ENCODE data around the gene LPCAT2. TPM values are rescaled to one million over a fixed set of nuclear protein-coding genes. Genes with fewer than 3 reads are reported as not detected.

LPCAT2 gene
- total and polyA plus RNA-seq, 2 of the 8 experiments (the other 6 are each of a cell fraction or from before 2014, with no cell fraction given) = 2.2 to 10.6 TPM

DNA sequence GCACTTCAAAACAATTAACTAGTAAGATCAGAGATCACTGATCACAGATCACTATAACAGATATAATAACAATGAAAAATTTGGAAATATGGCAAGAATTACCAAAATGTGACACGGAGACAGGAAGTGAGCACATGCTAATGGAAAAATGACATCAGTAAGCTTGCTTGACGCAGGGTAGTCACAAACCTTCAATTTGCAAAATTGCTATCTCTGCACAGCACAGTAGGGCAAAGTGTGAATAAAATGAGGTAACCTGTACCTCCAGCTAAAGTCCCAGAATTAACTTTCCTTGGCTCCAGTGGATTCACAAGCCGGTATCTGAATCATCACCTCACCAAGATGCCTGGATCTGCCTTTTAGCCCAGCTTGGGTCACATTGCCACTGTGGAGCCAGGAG lies 34.1 kb upstream of the LPCAT2 start (continued):
- TF ChIP-seq TCF12 (IDR thresholded peaks at IDR 0.05; ENCODE audit: low read depth, low read length) = no peak
- TF ChIP-seq TEAD4 (IDR thresholded peaks at IDR 0.05; ENCODE audit: low read depth, low read length) = no peak
- TF ChIP-seq, protein P1, sequence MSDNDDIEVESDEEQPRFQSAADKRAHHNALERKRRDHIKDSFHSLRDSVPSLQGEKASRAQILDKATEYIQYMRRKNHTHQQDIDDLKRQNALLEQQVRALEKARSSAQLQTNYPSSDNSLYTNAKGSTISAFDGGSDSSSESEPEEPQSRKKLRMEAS (IDR thresholded peaks at IDR 0.05) = no peak
- TF ChIP-seq, protein P2, sequence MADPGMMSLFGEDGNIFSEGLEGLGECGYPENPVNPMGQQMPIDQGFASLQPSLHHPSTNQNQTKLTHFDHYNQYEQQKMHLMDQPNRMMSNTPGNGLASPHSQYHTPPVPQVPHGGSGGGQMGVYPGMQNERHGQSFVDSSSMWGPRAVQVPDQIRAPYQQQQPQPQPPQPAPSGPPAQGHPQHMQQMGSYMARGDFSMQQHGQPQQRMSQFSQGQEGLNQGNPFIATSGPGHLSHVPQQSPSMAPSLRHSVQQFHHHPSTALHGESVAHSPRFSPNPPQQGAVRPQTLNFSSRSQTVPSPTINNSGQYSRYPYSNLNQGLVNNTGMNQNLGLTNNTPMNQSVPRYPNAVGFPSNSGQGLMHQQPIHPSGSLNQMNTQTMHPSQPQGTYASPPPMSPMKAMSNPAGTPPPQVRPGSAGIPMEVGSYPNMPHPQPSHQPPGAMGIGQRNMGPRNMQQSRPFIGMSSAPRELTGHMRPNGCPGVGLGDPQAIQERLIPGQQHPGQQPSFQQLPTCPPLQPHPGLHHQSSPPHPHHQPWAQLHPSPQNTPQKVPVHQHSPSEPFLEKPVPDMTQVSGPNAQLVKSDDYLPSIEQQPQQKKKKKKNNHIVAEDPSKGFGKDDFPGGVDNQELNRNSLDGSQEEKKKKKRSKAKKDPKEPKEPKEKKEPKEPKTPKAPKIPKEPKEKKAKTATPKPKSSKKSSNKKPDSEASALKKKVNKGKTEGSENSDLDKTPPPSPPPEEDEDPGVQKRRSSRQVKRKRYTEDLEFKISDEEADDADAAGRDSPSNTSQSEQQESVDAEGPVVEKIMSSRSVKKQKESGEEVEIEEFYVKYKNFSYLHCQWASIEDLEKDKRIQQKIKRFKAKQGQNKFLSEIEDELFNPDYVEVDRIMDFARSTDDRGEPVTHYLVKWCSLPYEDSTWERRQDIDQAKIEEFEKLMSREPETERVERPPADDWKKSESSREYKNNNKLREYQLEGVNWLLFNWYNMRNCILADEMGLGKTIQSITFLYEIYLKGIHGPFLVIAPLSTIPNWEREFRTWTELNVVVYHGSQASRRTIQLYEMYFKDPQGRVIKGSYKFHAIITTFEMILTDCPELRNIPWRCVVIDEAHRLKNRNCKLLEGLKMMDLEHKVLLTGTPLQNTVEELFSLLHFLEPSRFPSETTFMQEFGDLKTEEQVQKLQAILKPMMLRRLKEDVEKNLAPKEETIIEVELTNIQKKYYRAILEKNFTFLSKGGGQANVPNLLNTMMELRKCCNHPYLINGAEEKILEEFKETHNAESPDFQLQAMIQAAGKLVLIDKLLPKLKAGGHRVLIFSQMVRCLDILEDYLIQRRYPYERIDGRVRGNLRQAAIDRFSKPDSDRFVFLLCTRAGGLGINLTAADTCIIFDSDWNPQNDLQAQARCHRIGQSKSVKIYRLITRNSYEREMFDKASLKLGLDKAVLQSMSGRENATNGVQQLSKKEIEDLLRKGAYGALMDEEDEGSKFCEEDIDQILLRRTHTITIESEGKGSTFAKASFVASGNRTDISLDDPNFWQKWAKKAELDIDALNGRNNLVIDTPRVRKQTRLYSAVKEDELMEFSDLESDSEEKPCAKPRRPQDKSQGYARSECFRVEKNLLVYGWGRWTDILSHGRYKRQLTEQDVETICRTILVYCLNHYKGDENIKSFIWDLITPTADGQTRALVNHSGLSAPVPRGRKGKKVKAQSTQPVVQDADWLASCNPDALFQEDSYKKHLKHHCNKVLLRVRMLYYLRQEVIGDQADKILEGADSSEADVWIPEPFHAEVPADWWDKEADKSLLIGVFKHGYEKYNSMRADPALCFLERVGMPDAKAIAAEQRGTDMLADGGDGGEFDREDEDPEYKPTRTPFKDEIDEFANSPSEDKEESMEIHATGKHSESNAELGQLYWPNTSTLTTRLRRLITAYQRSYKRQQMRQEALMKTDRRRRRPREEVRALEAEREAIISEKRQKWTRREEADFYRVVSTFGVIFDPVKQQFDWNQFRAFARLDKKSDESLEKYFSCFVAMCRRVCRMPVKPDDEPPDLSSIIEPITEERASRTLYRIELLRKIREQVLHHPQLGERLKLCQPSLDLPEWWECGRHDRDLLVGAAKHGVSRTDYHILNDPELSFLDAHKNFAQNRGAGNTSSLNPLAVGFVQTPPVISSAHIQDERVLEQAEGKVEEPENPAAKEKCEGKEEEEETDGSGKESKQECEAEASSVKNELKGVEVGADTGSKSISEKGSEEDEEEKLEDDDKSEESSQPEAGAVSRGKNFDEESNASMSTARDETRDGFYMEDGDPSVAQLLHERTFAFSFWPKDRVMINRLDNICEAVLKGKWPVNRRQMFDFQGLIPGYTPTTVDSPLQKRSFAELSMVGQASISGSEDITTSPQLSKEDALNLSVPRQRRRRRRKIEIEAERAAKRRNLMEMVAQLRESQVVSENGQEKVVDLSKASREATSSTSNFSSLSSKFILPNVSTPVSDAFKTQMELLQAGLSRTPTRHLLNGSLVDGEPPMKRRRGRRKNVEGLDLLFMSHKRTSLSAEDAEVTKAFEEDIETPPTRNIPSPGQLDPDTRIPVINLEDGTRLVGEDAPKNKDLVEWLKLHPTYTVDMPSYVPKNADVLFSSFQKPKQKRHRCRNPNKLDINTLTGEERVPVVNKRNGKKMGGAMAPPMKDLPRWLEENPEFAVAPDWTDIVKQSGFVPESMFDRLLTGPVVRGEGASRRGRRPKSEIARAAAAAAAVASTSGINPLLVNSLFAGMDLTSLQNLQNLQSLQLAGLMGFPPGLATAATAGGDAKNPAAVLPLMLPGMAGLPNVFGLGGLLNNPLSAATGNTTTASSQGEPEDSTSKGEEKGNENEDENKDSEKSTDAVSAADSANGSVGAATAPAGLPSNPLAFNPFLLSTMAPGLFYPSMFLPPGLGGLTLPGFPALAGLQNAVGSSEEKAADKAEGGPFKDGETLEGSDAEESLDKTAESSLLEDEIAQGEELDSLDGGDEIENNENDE (IDR thresholded peaks at IDR 0.05; ENCODE audit: insufficient replicate concordance, low read length) = no peak
- no peak for TF ChIP-seq CBX5 (IDR thresholded peaks at IDR 0.05; ENCODE audit: low read depth, low read length)
